Neural crest cell (in vitro differentiated cells): ENCODE measurements around the gene TCF7L2. TPM values are rescaled to one million over a fixed set of nuclear protein-coding genes. Genes with fewer than 3 reads are reported as not detected.

Experiments
- DNase-seq: peaks from one replicate; pipeline ENCODE4 v3.0.0; 2021; ENCODE audit warnings: low read depth, mixed read lengths, low spot score
- H3K27ac Mint-ChIP-seq: one replicate; pipeline ENCODE4 v1.8.0; 2021; ENCODE audit warnings: mild to moderate bottlenecking, mixed read lengths; ENCODE audit not compliant: unreplicated experiment
- H3K27me3 Mint-ChIP-seq: 2 replicates; pipeline ENCODE4 v1.8.0; 2021; ENCODE audit warnings: low read depth, mild to moderate bottlenecking, mixed read lengths
- H3K36me3 Mint-ChIP-seq: 2 replicates; pipeline ENCODE4 v1.8.0; 2021; ENCODE audit warnings: low read depth, mild to moderate bottlenecking, mixed read lengths
- H3K4me1 Mint-ChIP-seq: 2 replicates; pipeline ENCODE4 v1.8.0; 2021; ENCODE audit warnings: mixed read lengths
- H3K4me3 Mint-ChIP-seq: one replicate; pipeline ENCODE4 v1.8.0; 2021; ENCODE audit warnings: mild to moderate bottlenecking, mixed read lengths
- H3K9me3 Mint-ChIP-seq: 2 replicates; pipeline ENCODE4 v1.8.0; 2021; ENCODE audit warnings: mixed read lengths
- CTCF ChIP-seq: fragments of 200-600 bp; sonication (generic); conservative IDR thresholded peaks from 2 replicates; pipeline ENCODE4 v1.5.0; 2021; ENCODE audit warnings: antibody characterized with exemption, mild to moderate bottlenecking
- total RNA-seq: library from RNA; stranded (reverse); gene quantifications from 2 replicates; pipeline ENCODE4 v1.2.1, GENCODE V29; 2021

TCF7L2 gene
- total RNA-seq, 1 donor from 2014 or later, result 34.8 TPM

DNA sequence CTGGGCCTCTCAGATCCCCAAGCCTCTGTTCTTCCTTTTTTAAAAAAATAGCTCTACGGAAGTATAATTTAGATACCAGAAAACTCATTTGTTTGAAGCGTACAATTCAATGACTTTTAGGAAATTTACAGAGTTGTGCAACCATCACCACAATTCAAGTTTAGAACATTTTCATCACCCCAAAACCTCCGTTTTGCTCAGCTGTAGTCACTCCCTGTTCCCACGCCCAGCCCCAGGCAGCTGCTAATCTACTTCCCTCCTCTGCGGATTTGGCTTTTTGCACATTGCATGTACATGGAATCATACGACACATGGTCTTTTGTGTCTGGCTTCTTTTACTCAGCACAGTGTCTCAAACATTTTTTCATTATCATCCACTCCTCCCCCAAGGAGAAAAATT is 229.2 kb downstream of the TCF7L2 start:
- H3K4me3 Mint-ChIP-seq, result no peak overlapping the region
- H3K9me3 Mint-ChIP-seq, result peaks cover 2% of the 10 kb centered on the region
- no peak overlapping the region for H3K27ac Mint-ChIP-seq
- no peak for TF ChIP-seq CTCF
- peaks cover 29% of the 10 kb centered on the region for H3K4me1 Mint-ChIP-seq
- H3K36me3 Mint-ChIP-seq, result no peaks in the 10 kb centered on the region
- H3K27me3 Mint-ChIP-seq, result no peaks in the 10 kb centered on the region
- DNase-seq, result no peak

DNA sequence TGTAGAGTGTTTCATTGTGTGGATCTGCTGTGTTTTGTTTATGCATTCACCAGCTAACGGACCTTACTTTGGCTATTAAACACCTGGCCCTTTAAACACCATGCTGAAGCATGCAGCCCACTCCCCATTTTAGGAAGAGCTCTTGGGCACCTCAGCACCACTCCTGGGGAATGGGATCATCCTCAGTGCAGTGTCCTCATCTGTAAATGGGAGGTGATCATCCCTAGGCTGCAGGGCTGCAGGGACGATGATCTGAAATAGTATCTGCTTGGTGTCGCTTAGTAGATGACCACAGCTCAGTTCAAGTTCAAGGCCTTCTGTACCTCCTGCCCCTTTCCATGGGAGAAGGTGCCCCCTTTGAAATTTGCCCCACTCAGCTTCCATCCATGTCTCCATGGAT is 229.9 kb downstream of the TCF7L2 start:
- no peaks in the 10 kb centered on the region for H3K27me3 Mint-ChIP-seq
- H3K4me3 Mint-ChIP-seq, result no peak overlapping the region
- no peak for DNase-seq
- TF ChIP-seq CTCF, result no peak
- H3K36me3 Mint-ChIP-seq, result no peaks in the 10 kb centered on the region
- H3K9me3 Mint-ChIP-seq, result peaks cover 3% of the 10 kb centered on the region
- H3K4me1 Mint-ChIP-seq, result peaks cover 29% of the 10 kb centered on the region
- no peak overlapping the region for H3K27ac Mint-ChIP-seq

DNA sequence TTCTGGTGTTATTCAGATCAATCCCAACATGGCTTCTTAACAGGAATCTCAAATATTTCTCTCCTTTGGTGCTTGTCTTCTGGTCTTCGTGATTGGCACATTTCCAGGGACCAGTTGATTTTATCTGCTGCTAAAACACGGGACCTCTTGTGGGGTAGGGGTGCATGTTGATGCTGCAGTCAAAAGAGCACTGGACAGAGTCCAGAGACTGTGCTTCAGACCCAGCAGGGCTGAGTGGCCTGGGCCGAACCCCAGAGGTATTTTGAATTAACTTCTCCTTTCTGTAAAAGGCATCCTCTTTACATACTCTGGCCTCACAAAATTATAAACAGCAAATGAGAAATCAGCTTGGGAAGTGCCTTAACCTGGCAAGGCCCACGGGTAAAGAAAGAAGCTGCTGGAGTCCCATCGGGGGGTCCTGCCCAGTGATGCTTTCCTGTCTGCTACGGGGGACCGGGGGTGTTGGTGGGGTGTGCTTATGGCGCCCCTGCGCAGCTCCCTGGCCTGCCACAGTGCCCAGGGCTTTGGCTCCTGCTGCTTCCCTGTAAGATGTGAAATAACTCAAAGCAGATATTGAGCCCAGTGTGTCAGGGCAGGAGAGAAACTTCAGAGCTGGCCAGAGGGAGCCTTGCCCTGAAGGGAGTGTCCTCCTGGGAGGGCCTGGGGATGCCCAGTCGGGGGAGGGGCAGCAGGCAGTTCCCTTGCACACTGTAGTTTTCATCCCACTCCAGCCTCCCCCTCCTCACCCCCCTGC is 230.5 kb downstream of the TCF7L2 start:
- DNase-seq, result no peak
- Mint-ChIP-seq H3K36me3 (no peaks in the 10 kb centered on the region), H3K27me3 (no peaks in the 10 kb centered on the region), H3K4me3 (no peak overlapping the region), H3K27ac (no peak overlapping the region), H3K9me3 (peaks cover 5% of the 10 kb centered on the region), H3K4me1 (peaks cover 29% of the 10 kb centered on the region)
- TF ChIP-seq CTCF, result no peak

DNA sequence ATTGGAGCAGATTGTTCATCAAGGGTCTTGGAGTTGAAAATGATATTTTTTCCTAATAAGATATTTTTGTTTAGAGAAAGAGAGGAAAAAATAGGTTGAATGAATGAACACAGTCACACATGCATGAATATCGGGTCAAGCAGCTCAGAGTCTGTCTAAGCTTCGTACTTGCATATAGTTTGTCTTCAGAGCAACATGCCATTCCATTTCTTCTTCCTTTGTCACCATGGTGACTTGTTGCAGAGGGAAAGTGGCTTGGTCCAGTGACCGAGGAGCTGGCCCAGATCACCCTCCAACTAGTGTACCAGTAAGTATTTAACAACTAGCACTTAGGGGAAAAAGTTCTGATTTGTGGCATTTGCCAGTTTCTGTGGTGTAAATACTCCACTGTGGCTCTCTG is 232.1 kb downstream of the TCF7L2 start:
- DNase-seq, result no peak
- Mint-ChIP-seq H3K9me3 (peaks cover 5% of the 10 kb centered on the region), H3K27ac (no peak overlapping the region), H3K36me3 (no peaks in the 10 kb centered on the region), H3K27me3 (no peaks in the 10 kb centered on the region), H3K4me3 (no peak overlapping the region), H3K4me1 (peaks cover 31% of the 10 kb centered on the region)
- no peak for TF ChIP-seq CTCF

- Mint-ChIP-seq H3K27me3 (no peaks in the 10 kb centered on the region), H3K4me3 (no peak overlapping the region)
These were observed 233.5 kb downstream of the TCF7L2 start for GRCh38 chr10:113183573-113183972.

More at GRCh38 chr10:113183573-113183972, 233.5 kb downstream of the TCF7L2 start:
- Mint-ChIP-seq H3K36me3 (no peaks in the 10 kb centered on the region), H3K9me3 (peaks cover 5% of the 10 kb centered on the region), H3K4me1 (peaks cover 25% of the 10 kb centered on the region), H3K27ac (no peak overlapping the region)
- no peak for TF ChIP-seq CTCF
- no peak for DNase-seq
